Liver (tissue), 9 donors: ENCODE results near the gene CHRM4. TPM values are rescaled to one million over a fixed set of nuclear protein-coding genes. Genes with fewer than 3 reads are reported as not detected.

Source experiments
- DNase-seq: peaks from one replicate; pipeline ENCODE4 v3.0.0-alpha.2; 2017; ENCODE audit warnings: low spot score
- H3K27ac ChIP-seq, 2 donors: one replicate each; pipeline ENCODE4 v1.7.0; 2013; ENCODE audit warnings: inconsistent platforms in 2 of 2, low read length in 2 of 2, control low read depth in 1 of 2, low read depth in 1 of 2, mild to moderate bottlenecking in 1 of 2
- H3K27me3 ChIP-seq, 4 donors: one replicate each; pipeline versions ENCODE4 v1.6.1 to v1.7.0; 2013; ENCODE audit warnings: low read length in 3 of 4, inconsistent platforms in 1 of 4, mild to moderate bottlenecking in 1 of 4, moderate library complexity in 1 of 4; ENCODE audit not compliant: control insufficient read depth in 4 of 4, insufficient read depth in 4 of 4
- H3K36me3 ChIP-seq, 4 donors: one replicate each; pipeline versions ENCODE4 v1.6.1 to v1.7.0; 2013; ENCODE audit warnings: low read length in 3 of 4, mild to moderate bottlenecking in 3 of 4, low read depth in 1 of 4, moderate library complexity in 1 of 4; ENCODE audit not compliant: control insufficient read depth in 4 of 4, insufficient read depth in 3 of 4
- H3K4me1 ChIP-seq, 4 donors: one replicate each; pipeline versions ENCODE4 v1.6.1 to v1.7.0; 2013; ENCODE audit warnings: low read length in 3 of 4, mild to moderate bottlenecking in 3 of 4, moderate library complexity in 1 of 4; ENCODE audit not compliant: control insufficient read depth in 4 of 4, insufficient read depth in 4 of 4
- H3K4me3 ChIP-seq, 3 donors: one replicate each; pipeline versions ENCODE4 v1.6.1 to v1.7.0; 2013; ENCODE audit warnings: low read length in 3 of 3, control low read depth in 1 of 3, low read depth in 1 of 3, mild to moderate bottlenecking in 1 of 3
- H3K9ac ChIP-seq, 2 donors: one replicate each; pipeline ENCODE4 v1.7.0; 2013; ENCODE audit warnings: low read length in 2 of 2, mild to moderate bottlenecking in 2 of 2, moderate library complexity in 2 of 2, control low read depth in 1 of 2, low read depth in 1 of 2
- H3K9me3 ChIP-seq, 4 donors: one replicate each; pipeline versions ENCODE4 v1.6.1 to v1.7.0; 2013; ENCODE audit warnings: low read length in 3 of 4; ENCODE audit not compliant: control insufficient read depth in 4 of 4
- ATF3 ChIP-seq: IDR thresholded peaks from 2 replicates; pipeline ENCODE4 v1.6.1; 2016; ENCODE audit warnings: antibody characterized with exemption
- CTCF ChIP-seq: fragments of 150-350 bp; IDR thresholded peaks from 2 replicates; pipeline ENCODE4 v1.5.1; 2017; ENCODE audit warnings: improper control_type of control experiment, low read depth, low read length; ENCODE audit not compliant: missing input control
- FOXA2 ChIP-seq: IDR thresholded peaks from 2 replicates; pipeline ENCODE4 v1.6.1; 2016; ENCODE audit warnings: antibody characterized with exemption
- HNF4A ChIP-seq, 2 donors: conservative IDR thresholded peaks; 2 replicates each; pipeline ENCODE4 v1.6.1; 2016; ENCODE audit warnings: antibody characterized with exemption in 2 of 2, mild to moderate bottlenecking in 2 of 2
- HNF4G ChIP-seq: IDR thresholded peaks from 2 replicates; pipeline ENCODE4 v1.6.1; 2016; ENCODE audit warnings: antibody characterized with exemption
- JUND ChIP-seq, 2 donors: IDR thresholded peaks; 2 replicates each; pipeline ENCODE4 v1.6.1; 2016; ENCODE audit warnings: antibody characterized with exemption in 2 of 2
- NR2F2 ChIP-seq: IDR thresholded peaks from 2 replicates; pipeline ENCODE4 v1.6.1; 2016; ENCODE audit warnings: antibody characterized with exemption
- RAD21 ChIP-seq, 2 donors: IDR thresholded peaks; 2 replicates each; pipeline ENCODE4 v1.6.1; 2016; ENCODE audit warnings: antibody characterized with exemption in 2 of 2, mild to moderate bottlenecking in 2 of 2
- SP1 ChIP-seq: IDR thresholded peaks from 2 replicates; pipeline ENCODE4 v1.6.1; 2018; ENCODE audit warnings: antibody characterized with exemption, mild to moderate bottlenecking
- TAF1 ChIP-seq: conservative IDR thresholded peaks from 2 replicates; pipeline ENCODE4 v1.6.1; 2016; ENCODE audit warnings: antibody characterized with exemption, mild to moderate bottlenecking
- YY1 ChIP-seq: IDR thresholded peaks from 2 replicates; pipeline ENCODE4 v1.6.1; 2016; ENCODE audit warnings: antibody characterized with exemption, mild to moderate bottlenecking
- ZBTB33 ChIP-seq: IDR thresholded peaks from 2 replicates; pipeline ENCODE4 v1.6.1; 2016; ENCODE audit warnings: antibody characterized with exemption
- WGBS: extraction: QIAGEN DNeasy Blood & Tissue Kit; methylation state at CpG from one replicate; pipeline ENCODE4 v1.1.7; 2013; 5-methylcytosine and 5-hydroxymethylcytosine counted together
- polyA plus RNA-seq, 2 donors: library from polyadenylated mRNA; stranded (reverse) in 1 of 2; unstranded in 1 of 2; fragments of 200-250 nt in 1 of 2; fragments of >200 nt in 1 of 2; fragmentation: Nextera tagmentation in 1 of 2; extraction: Ambion mirVana in 1 of 2; gene quantifications; one replicate each; pipeline versions ENCODE4 v1.2.1 to v1.2.3, GENCODE V29; 2013 to 2015
- total RNA-seq, 2 donors: library from RNA; depleted of rRNA; stranded (reverse); fragments of >200 nt; gene quantifications; one replicate each; pipeline ENCODE4 v1.2.3, GENCODE V29; 2014
- TF ChIP-seq, protein P1 (sequence below): IDR thresholded peaks from 2 replicates; pipeline ENCODE4 v1.6.1; 2016; ENCODE audit warnings: antibody characterized with exemption
- TF ChIP-seq, protein P2 (sequence below): IDR thresholded peaks from 2 replicates; pipeline ENCODE4 v1.6.1; 2016; ENCODE audit warnings: antibody characterized with exemption, mild to moderate bottlenecking
- donor health status: healthy.
- donor health status: healthy.
- donor health status: healthy.
- donor health status: healthy.
- donor health status: healthy.

Gene CHRM4
- total and polyA plus RNA-seq, 4 donors = 0.08 to 0.09 TPM; not detected in 2

DNA sequence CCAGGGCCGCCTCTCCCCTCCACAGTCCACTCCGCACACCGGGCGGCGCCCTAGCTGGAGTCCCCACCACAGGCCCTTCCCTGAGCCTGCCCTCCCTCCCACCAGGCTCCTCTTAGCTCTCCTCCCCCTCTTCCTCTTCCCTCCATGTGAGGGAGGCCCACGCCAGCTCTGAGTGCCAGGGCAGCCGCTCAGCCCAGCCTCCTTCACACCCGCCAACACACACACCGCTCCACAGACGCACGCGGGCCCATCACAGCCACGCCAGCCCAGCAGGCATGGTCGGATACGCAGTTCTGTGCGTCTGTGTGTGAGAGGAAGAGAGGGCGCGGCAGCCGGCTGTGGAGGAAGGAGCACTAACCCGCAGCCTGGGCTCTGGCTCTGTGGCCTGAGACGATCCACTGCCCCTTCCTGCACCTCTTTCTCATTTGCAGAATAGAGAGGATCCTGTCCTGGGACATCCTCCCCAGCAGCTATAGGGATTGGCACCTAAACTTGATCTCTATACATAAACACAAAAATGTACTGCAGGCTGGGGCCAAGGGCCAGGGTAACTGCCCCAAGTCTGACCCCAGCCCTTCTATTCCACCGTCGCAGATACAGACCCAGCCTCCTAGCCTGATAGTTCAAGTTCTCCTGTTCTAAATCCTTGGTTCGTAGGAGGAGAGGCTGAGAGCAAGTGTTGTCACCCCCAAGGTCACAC lies 3.5 kb downstream of the CHRM4 start:
- no peak overlapping the region for H3K27ac ChIP-seq
- TF ChIP-seq HNF4A (conservative IDR thresholded peaks at IDR 0.05) = no peak
- H3K9me3 ChIP-seq = no peaks in the 10 kb centered on the region
- H3K9ac ChIP-seq = no peak overlapping the region
- no peak overlapping the region for H3K4me3 ChIP-seq
- no peaks in the 10 kb centered on the region for H3K36me3 ChIP-seq
- WGBS = 31% methylated on average over 24 of the region's 24 CpGs
- DNase-seq = no peak
- peaks cover 18 to 35% (median 26%) of the 10 kb centered on the region in 4 donors for H3K4me1 ChIP-seq
- H3K27me3 ChIP-seq = peaks cover 0 to 16% (median 8%) of the 10 kb centered on the region in 4 donors

DNA sequence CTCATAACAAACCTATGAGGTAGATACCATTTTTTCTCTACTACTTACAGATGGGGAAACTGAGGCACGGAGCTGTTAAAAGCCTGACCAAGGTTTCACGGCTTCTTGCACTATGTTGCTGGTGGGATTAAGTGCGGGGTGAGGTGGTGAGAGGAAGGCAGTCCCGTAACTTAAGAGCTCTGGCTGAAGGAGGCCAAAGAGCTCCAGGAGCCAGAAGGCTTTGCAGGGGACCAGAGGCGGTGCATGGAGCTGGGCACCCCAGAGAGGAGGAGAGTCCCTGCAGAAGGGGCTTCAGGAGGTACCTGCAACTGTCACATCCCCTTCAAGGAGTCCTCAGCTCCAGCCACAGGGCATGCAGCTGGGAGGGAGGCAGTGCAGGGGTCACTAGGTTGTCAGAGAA lies 4.1 kb downstream of the CHRM4 start:
- no peak for TF ChIP-seq NR2F2
- TF ChIP-seq HNF4A (conservative IDR thresholded peaks at IDR 0.05) = no peak
- TF ChIP-seq CTCF = no peak
- TF ChIP-seq JUND (IDR thresholded peaks at IDR 0.05) = no peak
- TF ChIP-seq YY1 = no peak
- TF ChIP-seq ATF3 = no peak
- TF ChIP-seq ZBTB33 = no peak
- TF ChIP-seq, protein P1, sequence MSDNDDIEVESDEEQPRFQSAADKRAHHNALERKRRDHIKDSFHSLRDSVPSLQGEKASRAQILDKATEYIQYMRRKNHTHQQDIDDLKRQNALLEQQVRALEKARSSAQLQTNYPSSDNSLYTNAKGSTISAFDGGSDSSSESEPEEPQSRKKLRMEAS = no peak
- TF ChIP-seq SP1 = no peak
- H3K27me3 ChIP-seq = peaks cover 0 to 16% (median 8%) of the 10 kb centered on the region in 4 donors
- H3K9me3 ChIP-seq = no peaks in the 10 kb centered on the region
- no peak overlapping the region for H3K4me3 ChIP-seq
- no peak overlapping the region for H3K9ac ChIP-seq
- no peaks in the 10 kb centered on the region for H3K36me3 ChIP-seq
- no peak overlapping the region for H3K27ac ChIP-seq
- 75% methylated on average over 5 of the region's 5 CpGs for WGBS
- DNase-seq = no peak
- peaks cover 13 to 30% (median 21%) of the 10 kb centered on the region in 4 donors for H3K4me1 ChIP-seq

DNA sequence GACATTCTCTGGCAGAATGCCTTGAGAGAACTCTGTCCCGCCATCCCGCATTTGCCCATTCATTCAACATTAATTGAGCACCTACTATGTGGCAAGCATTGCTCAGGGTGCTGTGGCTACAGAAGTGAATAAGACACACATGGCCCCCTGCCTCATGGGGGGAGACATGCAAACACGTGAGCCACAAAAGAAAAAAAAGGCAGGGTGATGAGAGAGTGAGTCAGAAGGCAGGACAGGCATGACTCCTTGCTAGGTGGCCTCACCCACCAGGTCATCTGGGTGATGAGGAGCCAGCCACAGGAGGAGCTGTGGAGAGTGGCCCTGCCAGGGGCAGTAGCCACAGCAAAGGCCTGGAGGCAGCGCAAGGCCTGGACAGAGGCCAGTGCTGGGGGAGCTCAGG lies 4.9 kb downstream of the CHRM4 start:
- 95% methylated on average over 4 of the region's 4 CpGs for WGBS
- peaks cover 0 to 16% (median 8%) of the 10 kb centered on the region in 4 donors for H3K27me3 ChIP-seq
- H3K9me3 ChIP-seq = no peaks in the 10 kb centered on the region
- no peak overlapping the region for H3K9ac ChIP-seq
- H3K4me3 ChIP-seq = no peak overlapping the region
- no peaks in the 10 kb centered on the region for H3K36me3 ChIP-seq
- no peak overlapping the region for H3K27ac ChIP-seq
- no peak for DNase-seq
- H3K4me1 ChIP-seq = peaks cover 9 to 30% (median 22%) of the 10 kb centered on the region in 4 donors
- TF ChIP-seq, protein P2, sequence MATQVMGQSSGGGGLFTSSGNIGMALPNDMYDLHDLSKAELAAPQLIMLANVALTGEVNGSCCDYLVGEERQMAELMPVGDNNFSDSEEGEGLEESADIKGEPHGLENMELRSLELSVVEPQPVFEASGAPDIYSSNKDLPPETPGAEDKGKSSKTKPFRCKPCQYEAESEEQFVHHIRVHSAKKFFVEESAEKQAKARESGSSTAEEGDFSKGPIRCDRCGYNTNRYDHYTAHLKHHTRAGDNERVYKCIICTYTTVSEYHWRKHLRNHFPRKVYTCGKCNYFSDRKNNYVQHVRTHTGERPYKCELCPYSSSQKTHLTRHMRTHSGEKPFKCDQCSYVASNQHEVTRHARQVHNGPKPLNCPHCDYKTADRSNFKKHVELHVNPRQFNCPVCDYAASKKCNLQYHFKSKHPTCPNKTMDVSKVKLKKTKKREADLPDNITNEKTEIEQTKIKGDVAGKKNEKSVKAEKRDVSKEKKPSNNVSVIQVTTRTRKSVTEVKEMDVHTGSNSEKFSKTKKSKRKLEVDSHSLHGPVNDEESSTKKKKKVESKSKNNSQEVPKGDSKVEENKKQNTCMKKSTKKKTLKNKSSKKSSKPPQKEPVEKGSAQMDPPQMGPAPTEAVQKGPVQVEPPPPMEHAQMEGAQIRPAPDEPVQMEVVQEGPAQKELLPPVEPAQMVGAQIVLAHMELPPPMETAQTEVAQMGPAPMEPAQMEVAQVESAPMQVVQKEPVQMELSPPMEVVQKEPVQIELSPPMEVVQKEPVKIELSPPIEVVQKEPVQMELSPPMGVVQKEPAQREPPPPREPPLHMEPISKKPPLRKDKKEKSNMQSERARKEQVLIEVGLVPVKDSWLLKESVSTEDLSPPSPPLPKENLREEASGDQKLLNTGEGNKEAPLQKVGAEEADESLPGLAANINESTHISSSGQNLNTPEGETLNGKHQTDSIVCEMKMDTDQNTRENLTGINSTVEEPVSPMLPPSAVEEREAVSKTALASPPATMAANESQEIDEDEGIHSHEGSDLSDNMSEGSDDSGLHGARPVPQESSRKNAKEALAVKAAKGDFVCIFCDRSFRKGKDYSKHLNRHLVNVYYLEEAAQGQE = no peak
- TF ChIP-seq NR2F2 (no peak), HNF4G (no peak), CTCF (no peak), TAF1 (no peak), SP1 (no peak), FOXA2 (no peak), RAD21 (IDR thresholded peaks at IDR 0.05) (no peak), HNF4A (conservative IDR thresholded peaks at IDR 0.05) (no peak), JUND (IDR thresholded peaks at IDR 0.05) (no peak)
- TF ChIP-seq, protein P1 = no peak
